Esophagus squamous epithelium (tissue), 4 donors: ENCODE measurements around the gene MYOM3.

Source experiments
- POLR2A ChIP-seq, 4 donors: fragments of 450-650 bp; IDR thresholded peaks; one replicate each; pipeline ENCODE4 v1.6.1; 2017; ENCODE audit warnings: antibody characterized with exemption in 4 of 4, mild to moderate bottlenecking in 4 of 4, moderate library complexity in 3 of 4
- TF ChIP-seq, protein P1 (sequence below), 6 experiments: fragments of 450-650 bp in 4 of 6; fragments of 200-600 bp in 2 of 6; sonication (generic) in 2 of 6; IDR thresholded peaks; one replicate each; pipeline ENCODE4 v1.5.1; 2016 to 2019; ENCODE audit warnings: antibody characterized with exemption in 6 of 6, mild to moderate bottlenecking in 4 of 6, moderate library complexity in 4 of 6

DNA sequence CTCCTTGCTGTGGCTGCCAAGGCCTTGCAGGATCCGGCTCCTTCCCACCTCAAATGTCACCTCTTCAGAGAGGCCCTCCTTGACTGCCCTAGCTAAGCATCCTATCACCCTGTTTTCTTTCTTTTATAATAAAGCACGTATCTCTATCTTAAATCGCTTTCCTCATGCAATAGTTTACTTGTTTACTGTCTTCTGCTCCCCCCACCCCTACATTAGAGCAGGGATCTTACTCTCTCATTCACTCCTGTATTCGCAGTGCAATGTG lies 36.4 kb downstream of the MYOM3 start:
- TF ChIP-seq, protein P1, sequence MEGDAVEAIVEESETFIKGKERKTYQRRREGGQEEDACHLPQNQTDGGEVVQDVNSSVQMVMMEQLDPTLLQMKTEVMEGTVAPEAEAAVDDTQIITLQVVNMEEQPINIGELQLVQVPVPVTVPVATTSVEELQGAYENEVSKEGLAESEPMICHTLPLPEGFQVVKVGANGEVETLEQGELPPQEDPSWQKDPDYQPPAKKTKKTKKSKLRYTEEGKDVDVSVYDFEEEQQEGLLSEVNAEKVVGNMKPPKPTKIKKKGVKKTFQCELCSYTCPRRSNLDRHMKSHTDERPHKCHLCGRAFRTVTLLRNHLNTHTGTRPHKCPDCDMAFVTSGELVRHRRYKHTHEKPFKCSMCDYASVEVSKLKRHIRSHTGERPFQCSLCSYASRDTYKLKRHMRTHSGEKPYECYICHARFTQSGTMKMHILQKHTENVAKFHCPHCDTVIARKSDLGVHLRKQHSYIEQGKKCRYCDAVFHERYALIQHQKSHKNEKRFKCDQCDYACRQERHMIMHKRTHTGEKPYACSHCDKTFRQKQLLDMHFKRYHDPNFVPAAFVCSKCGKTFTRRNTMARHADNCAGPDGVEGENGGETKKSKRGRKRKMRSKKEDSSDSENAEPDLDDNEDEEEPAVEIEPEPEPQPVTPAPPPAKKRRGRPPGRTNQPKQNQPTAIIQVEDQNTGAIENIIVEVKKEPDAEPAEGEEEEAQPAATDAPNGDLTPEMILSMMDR (IDR thresholded peaks at IDR 0.05): no peak
- TF ChIP-seq POLR2A (IDR thresholded peaks at IDR 0.05): no peak
